ENCODE measurements around the gene SLC38A3. TPM values are rescaled to one million over a fixed set of nuclear protein-coding genes. Genes with fewer than 3 reads are reported as not detected.

Gene SLC38A3
- total and polyA plus RNA-seq, 2 experiments from 2014 or later = 0.28 to 1.3 TPM

DNA sequence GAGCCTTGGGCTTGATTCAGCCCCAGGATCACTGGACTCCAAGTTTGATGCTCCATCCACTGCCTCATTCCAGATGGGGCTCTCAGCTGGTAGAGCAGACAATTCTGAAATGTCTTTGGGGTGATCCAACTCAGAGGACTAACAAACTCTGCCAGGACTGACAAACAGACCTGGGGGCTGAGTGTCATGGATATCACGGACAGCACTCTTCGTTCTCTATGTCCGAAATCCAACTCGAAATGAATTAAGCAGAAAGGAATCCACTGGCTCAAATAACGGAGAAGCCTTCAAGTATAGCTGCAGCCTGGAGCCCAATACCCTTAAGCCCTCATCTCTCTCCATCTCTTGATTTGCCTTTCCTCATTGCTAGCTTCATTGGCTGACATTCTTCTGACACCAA lies 14.2 kb downstream of the SLC38A3 start:
- no peak for DNase-seq (ENCODE audit: low spot score)
- H3K9me2 ChIP-seq (ENCODE audit: insufficient read depth) = no peaks in the 10 kb centered on the region
- ATAC-seq = no peak
- no peaks in the 10 kb centered on the region for H3K36me3 ChIP-seq (ENCODE audit: insufficient read depth)
- H3K4me1 Mint-ChIP-seq = no peaks in the 10 kb centered on the region; the same call in 2 of the 3 replicates
- peaks cover 12% of the 10 kb centered on the region for H3K27me3 Mint-ChIP-seq (ENCODE audit: insufficient read depth, low read depth, poor library complexity)
- H3K4me2 ChIP-seq = no peak overlapping the region
- H3K4me3 ChIP-seq = no peak overlapping the region
- no peaks in the 10 kb centered on the region for H3K4me1 ChIP-seq (ENCODE audit: insufficient read depth)
- H3K36me3 Mint-ChIP-seq (ENCODE audit: low read depth) = no peaks in the 10 kb centered on the region; the same call in 2 of the 3 replicates
- no peak overlapping the region for H2AFZ ChIP-seq
- H3K9me3 Mint-ChIP-seq = no peaks in the 10 kb centered on the region
- no peak overlapping the region for H3K27ac Mint-ChIP-seq
- H3F3A ChIP-seq (replicated peaks; ENCODE audit: low read depth) = 0 out of 2 replicates have a peak, but pooled peaks cover 7% of the 10 kb centered on the region
- no peaks in the 10 kb centered on the region for H3K79me2 ChIP-seq (replicated peaks; ENCODE audit: insufficient read depth)
- no peaks in the 10 kb centered on the region for H3K27me3 ChIP-seq (ENCODE audit: insufficient read depth)
- TF ChIP-seq, protein P1, sequence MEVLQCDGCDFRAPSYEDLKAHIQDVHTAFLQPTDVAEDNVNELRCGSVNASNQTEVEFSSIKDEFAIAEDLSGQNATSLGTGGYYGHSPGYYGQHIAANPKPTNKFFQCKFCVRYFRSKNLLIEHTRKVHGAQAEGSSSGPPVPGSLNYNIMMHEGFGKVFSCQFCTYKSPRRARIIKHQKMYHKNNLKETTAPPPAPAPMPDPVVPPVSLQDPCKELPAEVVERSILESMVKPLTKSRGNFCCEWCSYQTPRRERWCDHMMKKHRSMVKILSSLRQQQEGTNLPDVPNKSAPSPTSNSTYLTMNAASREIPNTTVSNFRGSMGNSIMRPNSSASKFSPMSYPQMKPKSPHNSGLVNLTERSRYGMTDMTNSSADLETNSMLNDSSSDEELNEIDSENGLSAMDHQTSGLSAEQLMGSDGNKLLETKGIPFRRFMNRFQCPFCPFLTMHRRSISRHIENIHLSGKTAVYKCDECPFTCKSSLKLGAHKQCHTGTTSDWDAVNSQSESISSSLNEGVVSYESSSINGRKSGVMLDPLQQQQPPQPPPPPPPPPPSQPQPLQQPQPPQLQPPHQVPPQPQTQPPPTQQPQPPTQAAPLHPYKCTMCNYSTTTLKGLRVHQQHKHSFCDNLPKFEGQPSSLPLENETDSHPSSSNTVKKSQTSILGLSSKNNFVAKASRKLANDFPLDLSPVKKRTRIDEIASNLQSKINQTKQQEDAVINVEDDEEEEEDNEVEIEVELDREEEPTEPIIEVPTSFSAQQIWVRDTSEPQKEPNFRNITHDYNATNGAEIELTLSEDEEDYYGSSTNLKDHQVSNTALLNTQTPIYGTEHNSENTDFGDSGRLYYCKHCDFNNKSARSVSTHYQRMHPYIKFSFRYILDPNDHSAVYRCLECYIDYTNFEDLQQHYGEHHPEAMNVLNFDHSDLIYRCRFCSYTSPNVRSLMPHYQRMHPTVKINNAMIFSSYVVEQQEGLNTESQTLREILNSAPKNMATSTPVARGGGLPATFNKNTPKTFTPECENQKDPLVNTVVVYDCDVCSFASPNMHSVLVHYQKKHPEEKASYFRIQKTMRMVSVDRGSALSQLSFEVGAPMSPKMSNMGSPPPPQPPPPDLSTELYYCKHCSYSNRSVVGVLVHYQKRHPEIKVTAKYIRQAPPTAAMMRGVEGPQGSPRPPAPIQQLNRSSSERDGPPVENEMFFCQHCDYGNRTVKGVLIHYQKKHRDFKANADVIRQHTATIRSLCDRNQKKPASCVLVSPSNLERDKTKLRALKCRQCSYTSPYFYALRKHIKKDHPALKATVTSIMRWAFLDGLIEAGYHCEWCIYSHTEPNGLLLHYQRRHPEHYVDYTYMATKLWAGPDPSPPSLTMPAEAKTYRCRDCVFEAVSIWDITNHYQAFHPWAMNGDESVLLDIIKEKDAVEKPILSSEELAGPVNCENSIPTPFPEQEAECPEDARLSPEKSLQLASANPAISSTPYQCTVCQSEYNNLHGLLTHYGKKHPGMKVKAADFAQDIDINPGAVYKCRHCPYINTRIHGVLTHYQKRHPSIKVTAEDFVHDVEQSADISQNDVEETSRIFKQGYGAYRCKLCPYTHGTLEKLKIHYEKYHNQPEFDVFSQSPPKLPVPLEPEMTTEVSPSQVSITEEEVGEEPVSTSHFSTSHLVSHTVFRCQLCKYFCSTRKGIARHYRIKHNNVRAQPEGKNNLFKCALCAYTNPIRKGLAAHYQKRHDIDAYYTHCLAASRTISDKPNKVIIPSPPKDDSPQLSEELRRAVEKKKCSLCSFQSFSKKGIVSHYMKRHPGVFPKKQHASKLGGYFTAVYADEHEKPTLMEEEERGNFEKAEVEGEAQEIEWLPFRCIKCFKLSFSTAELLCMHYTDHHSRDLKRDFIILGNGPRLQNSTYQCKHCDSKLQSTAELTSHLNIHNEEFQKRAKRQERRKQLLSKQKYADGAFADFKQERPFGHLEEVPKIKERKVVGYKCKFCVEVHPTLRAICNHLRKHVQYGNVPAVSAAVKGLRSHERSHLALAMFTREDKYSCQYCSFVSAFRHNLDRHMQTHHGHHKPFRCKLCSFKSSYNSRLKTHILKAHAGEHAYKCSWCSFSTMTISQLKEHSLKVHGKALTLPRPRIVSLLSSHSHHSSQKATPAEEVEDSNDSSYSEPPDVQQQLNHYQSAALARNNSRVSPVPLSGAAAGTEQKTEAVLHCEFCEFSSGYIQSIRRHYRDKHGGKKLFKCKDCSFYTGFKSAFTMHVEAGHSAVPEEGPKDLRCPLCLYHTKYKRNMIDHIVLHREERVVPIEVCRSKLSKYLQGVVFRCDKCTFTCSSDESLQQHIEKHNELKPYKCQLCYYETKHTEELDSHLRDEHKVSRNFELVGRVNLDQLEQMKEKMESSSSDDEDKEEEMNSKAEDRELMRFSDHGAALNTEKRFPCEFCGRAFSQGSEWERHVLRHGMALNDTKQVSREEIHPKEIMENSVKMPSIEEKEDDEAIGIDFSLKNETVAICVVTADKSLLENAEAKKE (CRISPR knock-in tag; IDR thresholded peaks at IDR 0.05) = no peak
- TF ChIP-seq STAT1 (IDR thresholded peaks at IDR 0.05; ENCODE audit: unreplicated experiment) (no peak), JUNB (IDR thresholded peaks at IDR 0.05; ENCODE audit: unreplicated experiment) (no peak), EZH2 (IDR thresholded peaks at IDR 0.05; ENCODE audit: low read depth, unreplicated experiment) (no peak), NANOG (IDR thresholded peaks at IDR 0.05; ENCODE audit: borderline replicate concordance) (no peak), POLR2AphosphoS5 (IDR thresholded peaks at IDR 0.05; ENCODE audit: low read depth) (no peak), ZNF331 (CRISPR knock-in tag; IDR thresholded peaks at IDR 0.05; ENCODE audit: low read depth) (no peak), ZNF114 (CRISPR knock-in tag; IDR thresholded peaks at IDR 0.05) (no peak), EZH2phosphoT487 (IDR thresholded peaks at IDR 0.05; ENCODE audit: unreplicated experiment) (no peak), CREB1 (CRISPR knock-in tag; IDR thresholded peaks at IDR 0.05; ENCODE audit: low read depth) (no peak)
- TF ChIP-seq, protein P2, sequence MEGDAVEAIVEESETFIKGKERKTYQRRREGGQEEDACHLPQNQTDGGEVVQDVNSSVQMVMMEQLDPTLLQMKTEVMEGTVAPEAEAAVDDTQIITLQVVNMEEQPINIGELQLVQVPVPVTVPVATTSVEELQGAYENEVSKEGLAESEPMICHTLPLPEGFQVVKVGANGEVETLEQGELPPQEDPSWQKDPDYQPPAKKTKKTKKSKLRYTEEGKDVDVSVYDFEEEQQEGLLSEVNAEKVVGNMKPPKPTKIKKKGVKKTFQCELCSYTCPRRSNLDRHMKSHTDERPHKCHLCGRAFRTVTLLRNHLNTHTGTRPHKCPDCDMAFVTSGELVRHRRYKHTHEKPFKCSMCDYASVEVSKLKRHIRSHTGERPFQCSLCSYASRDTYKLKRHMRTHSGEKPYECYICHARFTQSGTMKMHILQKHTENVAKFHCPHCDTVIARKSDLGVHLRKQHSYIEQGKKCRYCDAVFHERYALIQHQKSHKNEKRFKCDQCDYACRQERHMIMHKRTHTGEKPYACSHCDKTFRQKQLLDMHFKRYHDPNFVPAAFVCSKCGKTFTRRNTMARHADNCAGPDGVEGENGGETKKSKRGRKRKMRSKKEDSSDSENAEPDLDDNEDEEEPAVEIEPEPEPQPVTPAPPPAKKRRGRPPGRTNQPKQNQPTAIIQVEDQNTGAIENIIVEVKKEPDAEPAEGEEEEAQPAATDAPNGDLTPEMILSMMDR (conservative IDR thresholded peaks at IDR 0.05; ENCODE audit: low read depth in 2 of 2) = no peak
- TF ChIP-seq, protein P3, sequence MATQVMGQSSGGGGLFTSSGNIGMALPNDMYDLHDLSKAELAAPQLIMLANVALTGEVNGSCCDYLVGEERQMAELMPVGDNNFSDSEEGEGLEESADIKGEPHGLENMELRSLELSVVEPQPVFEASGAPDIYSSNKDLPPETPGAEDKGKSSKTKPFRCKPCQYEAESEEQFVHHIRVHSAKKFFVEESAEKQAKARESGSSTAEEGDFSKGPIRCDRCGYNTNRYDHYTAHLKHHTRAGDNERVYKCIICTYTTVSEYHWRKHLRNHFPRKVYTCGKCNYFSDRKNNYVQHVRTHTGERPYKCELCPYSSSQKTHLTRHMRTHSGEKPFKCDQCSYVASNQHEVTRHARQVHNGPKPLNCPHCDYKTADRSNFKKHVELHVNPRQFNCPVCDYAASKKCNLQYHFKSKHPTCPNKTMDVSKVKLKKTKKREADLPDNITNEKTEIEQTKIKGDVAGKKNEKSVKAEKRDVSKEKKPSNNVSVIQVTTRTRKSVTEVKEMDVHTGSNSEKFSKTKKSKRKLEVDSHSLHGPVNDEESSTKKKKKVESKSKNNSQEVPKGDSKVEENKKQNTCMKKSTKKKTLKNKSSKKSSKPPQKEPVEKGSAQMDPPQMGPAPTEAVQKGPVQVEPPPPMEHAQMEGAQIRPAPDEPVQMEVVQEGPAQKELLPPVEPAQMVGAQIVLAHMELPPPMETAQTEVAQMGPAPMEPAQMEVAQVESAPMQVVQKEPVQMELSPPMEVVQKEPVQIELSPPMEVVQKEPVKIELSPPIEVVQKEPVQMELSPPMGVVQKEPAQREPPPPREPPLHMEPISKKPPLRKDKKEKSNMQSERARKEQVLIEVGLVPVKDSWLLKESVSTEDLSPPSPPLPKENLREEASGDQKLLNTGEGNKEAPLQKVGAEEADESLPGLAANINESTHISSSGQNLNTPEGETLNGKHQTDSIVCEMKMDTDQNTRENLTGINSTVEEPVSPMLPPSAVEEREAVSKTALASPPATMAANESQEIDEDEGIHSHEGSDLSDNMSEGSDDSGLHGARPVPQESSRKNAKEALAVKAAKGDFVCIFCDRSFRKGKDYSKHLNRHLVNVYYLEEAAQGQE (IDR thresholded peaks at IDR 0.05; ENCODE audit: unreplicated experiment) = no peak
- TF ChIP-seq, protein P4, sequence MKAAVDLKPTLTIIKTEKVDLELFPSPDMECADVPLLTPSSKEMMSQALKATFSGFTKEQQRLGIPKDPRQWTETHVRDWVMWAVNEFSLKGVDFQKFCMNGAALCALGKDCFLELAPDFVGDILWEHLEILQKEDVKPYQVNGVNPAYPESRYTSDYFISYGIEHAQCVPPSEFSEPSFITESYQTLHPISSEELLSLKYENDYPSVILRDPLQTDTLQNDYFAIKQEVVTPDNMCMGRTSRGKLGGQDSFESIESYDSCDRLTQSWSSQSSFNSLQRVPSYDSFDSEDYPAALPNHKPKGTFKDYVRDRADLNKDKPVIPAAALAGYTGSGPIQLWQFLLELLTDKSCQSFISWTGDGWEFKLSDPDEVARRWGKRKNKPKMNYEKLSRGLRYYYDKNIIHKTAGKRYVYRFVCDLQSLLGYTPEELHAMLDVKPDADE (IDR thresholded peaks at IDR 0.05) = no peak
- H4K20me1 ChIP-seq (replicated peaks; ENCODE audit: insufficient read depth) = no peaks in the 10 kb centered on the region
- no peak overlapping the region for H3K27ac ChIP-seq (ENCODE audit: low read depth)
- H3K4me3 Mint-ChIP-seq = no peak overlapping the region

All from GM23338 (cell line).